ENCODE data around the gene CSNK1D.
"Not testable (repeated sequence)": the region's sequence is repeated elsewhere in the genome, so short reads cannot be mapped to it uniquely, and the experiment has no call there.

Gene CSNK1D

DNA sequence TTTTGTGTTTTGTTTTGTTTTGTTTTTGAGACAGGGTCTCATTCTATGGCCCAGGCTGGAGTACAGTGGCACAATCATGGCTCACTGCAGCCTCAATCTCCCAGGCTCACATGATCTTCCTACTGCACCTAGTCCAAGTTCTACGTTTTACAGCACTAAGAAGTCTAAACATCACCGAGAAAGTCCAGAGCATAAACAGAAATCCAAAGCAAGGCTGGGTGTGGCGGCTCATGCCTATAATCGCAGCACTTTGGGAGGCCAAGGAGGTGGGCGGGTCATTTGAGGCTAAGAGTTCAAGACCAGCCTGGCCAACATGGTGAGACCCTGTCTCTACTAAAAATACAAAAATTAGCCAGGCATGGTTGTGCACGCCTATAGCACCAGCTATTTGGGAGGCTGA, 80.5 kb downstream of the CSNK1D start:
- DNase-seq (ENCODE audit: low read depth in 2 of 2) = not testable (repeated sequence)
